Panc1 (cell line): ENCODE results near the gene IRF8. TPM values are rescaled to one million over a fixed set of nuclear protein-coding genes. Genes with fewer than 3 reads are reported as not detected.
"Not testable (repeated sequence)": the region's sequence is repeated elsewhere in the genome, so short reads cannot be mapped to it uniquely, and the experiment has no call there.

Experiments used
- ATAC-seq: fragments of 200-7000 bp; cut with Tn5 transposase; 2 replicates; pipeline ENCODE4 v1.9.1; 2020; ENCODE audit warnings: mild to moderate bottlenecking, moderate library complexity
- BruUV-seq: library from RNA; stranded (reverse); fragments of 400-500 nt; replicated peaks from 2 replicates; lab custom pipeline; 2021; lab: Mats Ljungman, UMichigan
- CTCF ChIA-PET: fragments of 300-600 bp; sonication (Branson Sonifier 250); formaldehyde crosslinking; loops from one replicate; lab custom pipeline; 2022; ENCODE audit warnings: antibody characterized with exemption; lab: Charles Lee
- POLR2A ChIA-PET: fragments of 300-600 bp; sonication (Branson Sonifier 250); formaldehyde crosslinking; loops from one replicate; lab custom pipeline; 2022; ENCODE audit warnings: antibody characterized with exemption; lab: Charles Lee
- DNase-seq: peaks from one replicate; pipeline ENCODE4 v3.0.0-alpha.2; 2010; ENCODE audit warnings: low read depth, low spot score
- H3K27ac ChIP-seq: 2 replicates; pipeline ENCODE4 v1.5.1; 2011; ENCODE audit warnings: mild to moderate bottlenecking, low read length, inconsistent platforms
- H3K27me3 ChIP-seq: fragments of 200-500 bp; sonication (Bioruptor generic); 2 replicates; pipeline ENCODE4 v1.6.0; 2014; ENCODE audit warnings: low read length, inconsistent platforms; ENCODE audit not compliant: control insufficient read depth, insufficient read depth
- H3K36me3 ChIP-seq: fragments of 200-500 bp; sonication (Bioruptor generic); 2 replicates; pipeline ENCODE4 v1.5.1; 2014; ENCODE audit warnings: inconsistent platforms, mild to moderate bottlenecking, low read length, moderate library complexity; ENCODE audit not compliant: control insufficient read depth, insufficient read depth
- H3K4me1 ChIP-seq: 2 replicates; pipeline ENCODE4 v1.5.1; 2011; ENCODE audit warnings: inconsistent platforms, mild to moderate bottlenecking, low read length, moderate library complexity; ENCODE audit not compliant: control insufficient read depth, insufficient read depth
- H3K4me3 ChIP-seq, 2 experiments: 2 replicates each; pipeline ENCODE4 v1.5.1; 2011 to 2012; ENCODE audit warnings: low read depth in 2 of 2, low read length in 2 of 2, mild to moderate bottlenecking in 2 of 2, inconsistent platforms in 1 of 2, moderate library complexity in 1 of 2
- H3K9me3 ChIP-seq: fragments of 200-500 bp; sonication (Bioruptor generic); 2 replicates; pipeline ENCODE4 v1.5.1; 2014; ENCODE audit warnings: low read depth, mild to moderate bottlenecking, inconsistent platforms, low read length, moderate library complexity; ENCODE audit not compliant: control insufficient read depth, insufficient read depth
- POLR2AphosphoS5 ChIP-seq: IDR thresholded peaks from 2 replicates; pipeline ENCODE4 v1.6.1; 2012; ENCODE audit warnings: mild to moderate bottlenecking, low read depth, low read length, moderate library complexity
- SIN3A ChIP-seq: IDR thresholded peaks from 2 replicates; pipeline ENCODE4 v1.6.1; 2012; ENCODE audit warnings: low read depth, mild to moderate bottlenecking, low read length, moderate library complexity, borderline replicate concordance; ENCODE audit not compliant: insufficient read depth
- TCF7L2 ChIP-seq: IDR thresholded peaks from 2 replicates; pipeline ENCODE4 v1.6.1; 2011; ENCODE audit warnings: mild to moderate bottlenecking, low read depth, low read length, inconsistent platforms
- in situ Hi-C: cut with HindIII; loops from 2 replicates; pipeline ENCODE4 v1.10.0; 2016; ENCODE audit warnings: low sequenced_read_pairs, low pct_unique_long_range_greater_than_20kb
- intact Hi-C: fragments of 100-400 bp; cut with micrococcal nuclease; formaldehyde crosslinking; loops from one replicate; pipeline ENCODE4 v1.10.0; 2022; ENCODE audit not compliant: unreplicated experiment
- total RNA-seq: library from RNA; stranded (reverse); gene quantifications from one replicate; pipeline ENCODE4 v1.2.1, GENCODE V29; 2021; ENCODE audit not compliant: unreplicated experiment
- TF ChIP-seq, protein P1 (sequence below): fragments of 450-650 bp; IDR thresholded peaks from 2 replicates; pipeline ENCODE4 v1.5.1; 2017; ENCODE audit warnings: mild to moderate bottlenecking
- TF ChIP-seq, protein P2 (sequence below), 2 experiments: IDR thresholded peaks; 2 replicates each; pipeline ENCODE4 v1.6.1; 2011 to 2012; ENCODE audit warnings: low read depth in 2 of 2, control low read depth in 1 of 2, low read length in 1 of 2, mild to moderate bottlenecking in 1 of 2, moderate library complexity in 1 of 2; ENCODE audit not compliant: insufficient read depth in 1 of 2

IRF8 gene
- total RNA-seq, 1 experiment from 2014 or later, result 0.62 TPM

DNA sequence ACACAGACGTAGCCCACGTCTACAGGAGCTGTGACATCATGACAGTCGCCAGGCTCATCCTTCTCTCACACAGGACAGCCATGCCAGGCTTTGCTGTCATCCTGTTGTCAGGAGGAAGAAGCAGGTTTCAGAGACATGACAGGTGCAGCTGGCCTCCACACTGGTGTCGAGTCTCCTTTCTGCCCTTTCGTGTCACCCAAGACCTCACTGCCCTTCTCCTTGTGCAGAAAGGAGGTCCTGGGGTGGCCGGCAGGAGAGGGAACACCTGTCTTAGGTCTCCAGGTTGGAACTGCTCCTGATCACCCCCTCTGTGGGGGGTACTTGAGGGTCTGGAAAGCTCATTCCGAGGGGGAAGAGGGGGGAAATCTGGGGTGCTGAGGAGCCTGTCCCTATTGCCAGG is 41.6 kb upstream of the IRF8 start:
- POLR2A ChIA-PET, result no interaction called here
- no peaks in the 10 kb centered on the region for H3K9me3 ChIP-seq

DNA sequence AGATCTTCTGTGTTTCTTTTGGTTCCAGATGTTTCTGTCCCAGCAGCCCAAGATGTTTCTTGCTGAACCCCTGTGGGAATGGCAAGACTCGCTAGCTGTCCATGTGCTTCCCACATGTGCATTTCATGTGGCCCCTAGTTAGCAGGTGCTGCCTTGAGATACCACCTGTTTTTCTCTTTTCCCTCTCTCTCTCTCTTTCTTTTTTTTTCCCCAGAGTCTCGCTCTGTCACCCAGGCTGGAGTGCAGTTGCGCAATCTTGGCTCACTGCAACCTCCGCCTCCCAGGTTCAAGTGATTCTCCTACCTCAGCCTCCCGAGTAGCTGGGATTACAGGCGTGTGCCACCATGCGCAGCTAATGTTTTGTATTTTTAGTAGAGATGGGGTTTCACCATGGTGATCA is 40.4 kb upstream of the IRF8 start:
- H3K4me3 ChIP-seq, in situ Hi-C loops, intact Hi-C loops, H3K36me3 ChIP-seq, ATAC-seq, H3K27me3 ChIP-seq, BruUV-seq, H3K4me1 ChIP-seq, CTCF ChIA-PET, POLR2A ChIA-PET, H3K9me3 ChIP-seq, H3K27ac ChIP-seq, DNase-seq: not testable (repeated sequence)

More for the DNA sequence above, 41.6 kb upstream of the IRF8 start:
- in situ Hi-C loops (no loop called here), intact Hi-C loops (no loop called here)
- Histone ChIP-seq H3K27ac (no peak overlapping the region), H3K27me3 (no peaks in the 10 kb centered on the region; the same call in 1 of the 2 replicates), H3K36me3 (no peaks in the 10 kb centered on the region), H3K4me1 (no peaks in the 10 kb centered on the region), H3K4me3 (no peak overlapping the region)
- DNase-seq (no peak), ATAC-seq (no peak)
- TF ChIP-seq POLR2AphosphoS5, result no peak
- TF ChIP-seq, protein P1, sequence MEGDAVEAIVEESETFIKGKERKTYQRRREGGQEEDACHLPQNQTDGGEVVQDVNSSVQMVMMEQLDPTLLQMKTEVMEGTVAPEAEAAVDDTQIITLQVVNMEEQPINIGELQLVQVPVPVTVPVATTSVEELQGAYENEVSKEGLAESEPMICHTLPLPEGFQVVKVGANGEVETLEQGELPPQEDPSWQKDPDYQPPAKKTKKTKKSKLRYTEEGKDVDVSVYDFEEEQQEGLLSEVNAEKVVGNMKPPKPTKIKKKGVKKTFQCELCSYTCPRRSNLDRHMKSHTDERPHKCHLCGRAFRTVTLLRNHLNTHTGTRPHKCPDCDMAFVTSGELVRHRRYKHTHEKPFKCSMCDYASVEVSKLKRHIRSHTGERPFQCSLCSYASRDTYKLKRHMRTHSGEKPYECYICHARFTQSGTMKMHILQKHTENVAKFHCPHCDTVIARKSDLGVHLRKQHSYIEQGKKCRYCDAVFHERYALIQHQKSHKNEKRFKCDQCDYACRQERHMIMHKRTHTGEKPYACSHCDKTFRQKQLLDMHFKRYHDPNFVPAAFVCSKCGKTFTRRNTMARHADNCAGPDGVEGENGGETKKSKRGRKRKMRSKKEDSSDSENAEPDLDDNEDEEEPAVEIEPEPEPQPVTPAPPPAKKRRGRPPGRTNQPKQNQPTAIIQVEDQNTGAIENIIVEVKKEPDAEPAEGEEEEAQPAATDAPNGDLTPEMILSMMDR, result no peak
- no peak for TF ChIP-seq TCF7L2
- TF ChIP-seq, protein P2, sequence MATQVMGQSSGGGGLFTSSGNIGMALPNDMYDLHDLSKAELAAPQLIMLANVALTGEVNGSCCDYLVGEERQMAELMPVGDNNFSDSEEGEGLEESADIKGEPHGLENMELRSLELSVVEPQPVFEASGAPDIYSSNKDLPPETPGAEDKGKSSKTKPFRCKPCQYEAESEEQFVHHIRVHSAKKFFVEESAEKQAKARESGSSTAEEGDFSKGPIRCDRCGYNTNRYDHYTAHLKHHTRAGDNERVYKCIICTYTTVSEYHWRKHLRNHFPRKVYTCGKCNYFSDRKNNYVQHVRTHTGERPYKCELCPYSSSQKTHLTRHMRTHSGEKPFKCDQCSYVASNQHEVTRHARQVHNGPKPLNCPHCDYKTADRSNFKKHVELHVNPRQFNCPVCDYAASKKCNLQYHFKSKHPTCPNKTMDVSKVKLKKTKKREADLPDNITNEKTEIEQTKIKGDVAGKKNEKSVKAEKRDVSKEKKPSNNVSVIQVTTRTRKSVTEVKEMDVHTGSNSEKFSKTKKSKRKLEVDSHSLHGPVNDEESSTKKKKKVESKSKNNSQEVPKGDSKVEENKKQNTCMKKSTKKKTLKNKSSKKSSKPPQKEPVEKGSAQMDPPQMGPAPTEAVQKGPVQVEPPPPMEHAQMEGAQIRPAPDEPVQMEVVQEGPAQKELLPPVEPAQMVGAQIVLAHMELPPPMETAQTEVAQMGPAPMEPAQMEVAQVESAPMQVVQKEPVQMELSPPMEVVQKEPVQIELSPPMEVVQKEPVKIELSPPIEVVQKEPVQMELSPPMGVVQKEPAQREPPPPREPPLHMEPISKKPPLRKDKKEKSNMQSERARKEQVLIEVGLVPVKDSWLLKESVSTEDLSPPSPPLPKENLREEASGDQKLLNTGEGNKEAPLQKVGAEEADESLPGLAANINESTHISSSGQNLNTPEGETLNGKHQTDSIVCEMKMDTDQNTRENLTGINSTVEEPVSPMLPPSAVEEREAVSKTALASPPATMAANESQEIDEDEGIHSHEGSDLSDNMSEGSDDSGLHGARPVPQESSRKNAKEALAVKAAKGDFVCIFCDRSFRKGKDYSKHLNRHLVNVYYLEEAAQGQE (IDR thresholded peaks at IDR 0.05; ENCODE audit: insufficient read depth in 1 of 2, low read depth in 2 of 2, low read length in 1 of 2), result no peak
- TF ChIP-seq SIN3A, result no peak
- no TSS peak for BruUV-seq
- CTCF ChIA-PET, result no interaction called here

DNA sequence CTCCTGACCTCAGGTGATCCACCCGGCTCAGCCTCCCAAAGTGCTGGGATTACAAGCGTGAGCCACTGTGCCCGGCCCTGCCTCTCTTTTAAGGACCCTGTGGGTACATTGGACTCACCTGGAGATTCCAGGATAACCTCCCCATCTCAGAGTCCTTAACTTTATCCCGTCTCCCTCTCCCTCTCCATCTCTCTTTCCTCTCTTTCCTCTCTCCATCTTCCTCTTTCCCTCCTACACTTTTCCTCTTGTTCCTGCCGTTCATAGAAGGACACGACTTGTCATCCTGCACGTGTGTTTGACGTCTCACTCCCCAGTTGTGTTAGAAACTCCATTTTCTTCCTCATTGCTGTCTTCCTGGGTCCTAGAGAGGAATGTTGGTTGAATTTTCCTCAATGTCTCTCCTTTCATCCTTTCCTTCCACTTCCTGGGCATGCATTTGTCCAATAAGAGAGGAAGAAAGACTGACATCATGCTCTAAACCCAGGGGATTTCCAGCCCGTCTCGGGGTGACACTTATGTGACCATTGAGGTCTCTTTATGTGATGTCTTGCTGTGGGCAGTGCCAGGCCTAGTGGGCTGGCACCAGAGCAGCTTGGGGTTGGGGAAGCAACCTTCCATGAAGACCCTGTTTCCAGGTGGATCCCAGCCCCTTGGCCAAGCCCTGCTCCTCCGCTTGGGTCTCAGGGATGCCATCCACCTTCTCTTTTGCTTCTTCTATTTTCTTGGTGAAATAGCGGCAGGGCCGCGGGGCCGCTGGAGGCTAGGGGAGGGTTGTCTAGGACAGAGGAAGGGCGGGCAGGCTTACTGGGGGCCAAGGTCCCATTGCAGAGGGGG is 39.8 kb upstream of the IRF8 start:
- Histone ChIP-seq H3K4me1 (no peaks in the 10 kb centered on the region), H3K4me3 (no peak overlapping the region), H3K27me3 (no peaks in the 10 kb centered on the region; the same call in 1 of the 2 replicates), H3K9me3 (no peaks in the 10 kb centered on the region), H3K36me3 (no peaks in the 10 kb centered on the region), H3K27ac (no peak overlapping the region)
- ATAC-seq, result no peak
- CTCF ChIA-PET, result no interaction called here
- POLR2A ChIA-PET, result no interaction called here
- DNase-seq, result no peak
- no TSS peak for BruUV-seq
- TF ChIP-seq TCF7L2 (no peak), SIN3A (no peak), POLR2AphosphoS5 (no peak)
- TF ChIP-seq, protein P1, result no peak
- TF ChIP-seq, protein P2 (IDR thresholded peaks at IDR 0.05; ENCODE audit: insufficient read depth in 1 of 2, low read depth in 2 of 2, low read length in 1 of 2), result no peak
- in situ Hi-C loops, result no loop called here
- intact Hi-C loops, result no loop called here
